Measurements from ENCODE around the gene EFCAB5. TPM values are rescaled to one million over a fixed set of nuclear protein-coding genes. Genes with fewer than 3 reads are reported as not detected.

EFCAB5 gene
- total and polyA plus RNA-seq, 2 donors (not counting 1 experiment from before 2014, with no cell fraction given) = 0.54 to 3.0 TPM

DNA sequence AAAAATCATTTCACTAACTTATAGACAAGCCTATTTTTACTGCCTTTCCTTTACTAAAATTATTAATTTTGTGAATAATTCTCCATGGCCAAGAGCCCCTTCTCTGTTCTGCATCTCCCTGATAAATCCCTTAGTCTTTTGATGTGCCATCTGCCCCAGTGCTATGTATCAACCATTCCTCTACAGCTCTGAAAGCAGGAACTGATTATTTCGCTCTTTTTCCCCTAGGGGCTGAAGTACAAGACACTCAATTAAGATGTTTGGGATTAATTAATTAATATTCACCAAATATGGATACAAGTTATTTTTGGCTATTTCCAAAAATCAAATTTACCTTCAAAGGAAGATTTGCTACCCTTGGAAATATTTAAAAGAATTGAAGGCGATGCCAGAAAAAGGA, 38.0 kb upstream of the EFCAB5 start:
- Mint-ChIP-seq H3K27ac (no peak overlapping the region), H3K9me3 (ENCODE audit: insufficient read depth) (peaks cover 10% of the 10 kb centered on the region), H3K4me1 (peaks cover 44% of the 10 kb centered on the region), H3K27me3 (no peaks in the 10 kb centered on the region), H3K4me3 (no peak overlapping the region)
- Histone ChIP-seq H3K79me2 (ENCODE audit: control insufficient read depth, insufficient read depth, low read length) (peaks cover 73% of the 10 kb centered on the region), H3K4me1 (ENCODE audit: control insufficient read depth in 2 of 2, insufficient read depth in 2 of 2, low read length in 2 of 2) (peaks cover 3 to 8% of the 10 kb centered on the region in 2 donors), H3K4me2 (replicated peaks; ENCODE audit: low read depth, low read length, poor library complexity, severe bottlenecking) (no peak overlapping the region), H3K9me3 (ENCODE audit: control extremely low read depth in 1 of 3, control insufficient read depth in 2 of 3, insufficient read depth in 1 of 3, low read length in 2 of 3) (peaks cover 2 to 10% (median 6%) of the 10 kb centered on the region in 3 donors), H2AFZ (ENCODE audit: insufficient read depth, low read depth, low read length, poor library complexity, severe bottlenecking) (no peak overlapping the region), H3K9ac (ENCODE audit: low read length) (no peak overlapping the region), H3K27ac (ENCODE audit: low read length in 2 of 2) (no peak overlapping the region), H3K27me3 (replicated peaks in 1 of 4; ENCODE audit: control extremely low read depth in 1 of 4, control insufficient read depth in 3 of 4, insufficient read depth in 4 of 4, low read length in 3 of 4) (no peaks in the 10 kb centered on the region), H3K36me3 (replicated peaks in 1 of 2; ENCODE audit: control extremely low read depth in 1 of 2, control insufficient read depth in 1 of 2, extremely low read depth in 1 of 2, insufficient read depth in 2 of 2, low read length in 1 of 2) (peaks cover 4 to 6% of the 10 kb centered on the region in 2 experiments), H3K4me3 (ENCODE audit: control extremely low read depth in 1 of 5, extremely low read depth in 1 of 5, insufficient read depth in 1 of 5, low read depth in 2 of 5, low read length in 4 of 5) (no peak overlapping the region), H4K20me1 (ENCODE audit: control insufficient read depth, insufficient read depth, low read length, poor library complexity, severe bottlenecking) (peaks cover 36% of the 10 kb centered on the region)
- no CpG with 5 or more reads among the region's 2 CpGs for WGBS (ENCODE audit: insufficient coverage)
- intact Hi-C loops (cut with micrococcal nuclease) = no loop called here
- ATAC-seq (ENCODE audit: low read depth) (no peak), DNase-seq (no peak)
- TF ChIP-seq EZH2 (IDR thresholded peaks at IDR 0.05; ENCODE audit: borderline replicate concordance, insufficient read depth, low read depth, low read length, poor library complexity, severe bottlenecking) = no peak
- TF ChIP-seq, protein P1, sequence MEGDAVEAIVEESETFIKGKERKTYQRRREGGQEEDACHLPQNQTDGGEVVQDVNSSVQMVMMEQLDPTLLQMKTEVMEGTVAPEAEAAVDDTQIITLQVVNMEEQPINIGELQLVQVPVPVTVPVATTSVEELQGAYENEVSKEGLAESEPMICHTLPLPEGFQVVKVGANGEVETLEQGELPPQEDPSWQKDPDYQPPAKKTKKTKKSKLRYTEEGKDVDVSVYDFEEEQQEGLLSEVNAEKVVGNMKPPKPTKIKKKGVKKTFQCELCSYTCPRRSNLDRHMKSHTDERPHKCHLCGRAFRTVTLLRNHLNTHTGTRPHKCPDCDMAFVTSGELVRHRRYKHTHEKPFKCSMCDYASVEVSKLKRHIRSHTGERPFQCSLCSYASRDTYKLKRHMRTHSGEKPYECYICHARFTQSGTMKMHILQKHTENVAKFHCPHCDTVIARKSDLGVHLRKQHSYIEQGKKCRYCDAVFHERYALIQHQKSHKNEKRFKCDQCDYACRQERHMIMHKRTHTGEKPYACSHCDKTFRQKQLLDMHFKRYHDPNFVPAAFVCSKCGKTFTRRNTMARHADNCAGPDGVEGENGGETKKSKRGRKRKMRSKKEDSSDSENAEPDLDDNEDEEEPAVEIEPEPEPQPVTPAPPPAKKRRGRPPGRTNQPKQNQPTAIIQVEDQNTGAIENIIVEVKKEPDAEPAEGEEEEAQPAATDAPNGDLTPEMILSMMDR (IDR thresholded peaks at IDR 0.05) = no peak
- ChIA-PET POLR2A (interaction anchor here (1.4 kb wide), 1 partner anchor 27 kb away, joined by 3 read pairs; no protein-coding TSS in a partner anchor), CTCF (interaction anchor here (1.2 kb wide), 1 partner anchor 36 kb away, joined by 3 read pairs; no protein-coding TSS in a partner anchor)

DNA sequence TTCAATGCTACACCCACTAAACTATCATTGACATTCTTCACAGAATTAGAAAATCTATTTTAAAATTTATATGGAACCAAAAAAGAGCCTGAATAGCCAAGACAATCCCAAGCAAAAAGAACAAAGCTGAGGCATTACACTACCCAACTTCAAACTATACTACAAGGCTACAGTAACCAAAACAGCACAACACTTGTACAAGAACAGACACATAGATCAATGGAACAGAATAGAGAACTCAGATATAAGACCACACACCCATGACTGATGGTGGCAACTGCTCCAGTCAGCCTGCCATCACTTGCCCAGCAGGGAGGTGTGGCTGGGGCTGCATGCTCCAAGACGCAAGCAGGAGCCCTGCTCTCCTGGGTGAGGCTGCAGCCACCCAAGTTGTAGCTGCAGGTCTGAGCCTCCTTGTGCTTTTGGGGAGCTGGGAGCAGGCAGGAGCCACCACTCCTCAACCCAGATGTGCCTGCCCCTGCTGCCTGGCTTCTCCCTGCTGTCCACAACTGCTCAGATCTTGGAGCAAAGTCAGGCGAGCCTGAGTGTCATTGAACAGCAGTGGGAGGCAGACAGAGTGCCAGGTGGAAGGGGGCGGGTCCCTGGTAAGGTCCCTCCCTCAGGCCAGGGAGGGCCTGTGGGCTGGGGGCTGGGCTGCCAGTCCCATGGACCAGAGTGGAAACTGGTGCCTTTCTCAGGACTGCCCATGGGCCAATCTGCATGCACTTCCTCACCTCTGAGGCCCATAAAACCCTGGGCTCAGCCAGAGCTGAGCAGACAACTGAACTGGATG, 36.2 kb upstream of the EFCAB5 start:
- Histone ChIP-seq H3K36me3 (replicated peaks in 1 of 2; ENCODE audit: control extremely low read depth in 1 of 2, control insufficient read depth in 1 of 2, extremely low read depth in 1 of 2, insufficient read depth in 2 of 2, low read length in 1 of 2) (peaks cover 4 to 6% of the 10 kb centered on the region in 2 experiments), H3K27me3 (replicated peaks in 1 of 4; ENCODE audit: control extremely low read depth in 1 of 4, control insufficient read depth in 3 of 4, insufficient read depth in 4 of 4, low read length in 3 of 4) (no peaks in the 10 kb centered on the region), H3K4me1 (ENCODE audit: control insufficient read depth in 2 of 2, insufficient read depth in 2 of 2, low read length in 2 of 2) (peaks cover 3 to 8% of the 10 kb centered on the region in 2 donors), H3K4me2 (replicated peaks; ENCODE audit: low read depth, low read length, poor library complexity, severe bottlenecking) (no peak overlapping the region), H2AFZ (ENCODE audit: insufficient read depth, low read depth, low read length, poor library complexity, severe bottlenecking) (no peak overlapping the region), H3K79me2 (ENCODE audit: control insufficient read depth, insufficient read depth, low read length) (peaks cover 86% of the 10 kb centered on the region), H3K4me3 (ENCODE audit: control extremely low read depth in 1 of 5, extremely low read depth in 1 of 5, insufficient read depth in 1 of 5, low read depth in 2 of 5, low read length in 4 of 5) (no peak overlapping the region), H3K9ac (ENCODE audit: low read length) (no peak overlapping the region), H3K27ac (ENCODE audit: low read length in 2 of 2) (no peak overlapping the region), H3K9me3 (ENCODE audit: control extremely low read depth in 1 of 3, control insufficient read depth in 2 of 3, insufficient read depth in 1 of 3, low read length in 2 of 3) (peaks cover 2 to 10% (median 6%) of the 10 kb centered on the region in 3 donors), H4K20me1 (ENCODE audit: control insufficient read depth, insufficient read depth, low read length, poor library complexity, severe bottlenecking) (peaks cover 36% of the 10 kb centered on the region)
- H3K4me3 Mint-ChIP-seq = no peak overlapping the region
- CTCF ChIA-PET = interaction anchor here (0.6 to 1.0 kb wide), 2 partner anchors 26 to 159 kb away, joined by 4 to 5 read pairs; no protein-coding TSS in a partner anchor
- H3K9me3 Mint-ChIP-seq (ENCODE audit: insufficient read depth) = peaks cover 10% of the 10 kb centered on the region
- 100% methylated on average over 3 of the region's 3 CpGs for WGBS (ENCODE audit: insufficient coverage)
- no peaks in the 10 kb centered on the region for H3K27me3 Mint-ChIP-seq
- TF ChIP-seq, protein P1 (IDR thresholded peaks at IDR 0.05) = no peak
- TF ChIP-seq EZH2 (IDR thresholded peaks at IDR 0.05; ENCODE audit: borderline replicate concordance, insufficient read depth, low read depth, low read length, poor library complexity, severe bottlenecking) = no peak
- H3K27ac Mint-ChIP-seq = no peak overlapping the region
- POLR2A ChIA-PET = no interaction called here
- ATAC-seq (ENCODE audit: low read depth) = no peak
- DNase-seq = no peak
- intact Hi-C loops (cut with micrococcal nuclease) = no loop called here
- H3K4me1 Mint-ChIP-seq = peaks cover 41% of the 10 kb centered on the region
